Measurements from ENCODE around the gene DIRAS1. TPM values are rescaled to one million over a fixed set of nuclear protein-coding genes. Genes with fewer than 3 reads are reported as not detected.

DIRAS1 gene
- total and polyA plus RNA-seq, 2 of the 8 experiments (the other 6 are each of a cell fraction or from before 2014, with no cell fraction given) = 20.2 to 22.3 TPM

DNA sequence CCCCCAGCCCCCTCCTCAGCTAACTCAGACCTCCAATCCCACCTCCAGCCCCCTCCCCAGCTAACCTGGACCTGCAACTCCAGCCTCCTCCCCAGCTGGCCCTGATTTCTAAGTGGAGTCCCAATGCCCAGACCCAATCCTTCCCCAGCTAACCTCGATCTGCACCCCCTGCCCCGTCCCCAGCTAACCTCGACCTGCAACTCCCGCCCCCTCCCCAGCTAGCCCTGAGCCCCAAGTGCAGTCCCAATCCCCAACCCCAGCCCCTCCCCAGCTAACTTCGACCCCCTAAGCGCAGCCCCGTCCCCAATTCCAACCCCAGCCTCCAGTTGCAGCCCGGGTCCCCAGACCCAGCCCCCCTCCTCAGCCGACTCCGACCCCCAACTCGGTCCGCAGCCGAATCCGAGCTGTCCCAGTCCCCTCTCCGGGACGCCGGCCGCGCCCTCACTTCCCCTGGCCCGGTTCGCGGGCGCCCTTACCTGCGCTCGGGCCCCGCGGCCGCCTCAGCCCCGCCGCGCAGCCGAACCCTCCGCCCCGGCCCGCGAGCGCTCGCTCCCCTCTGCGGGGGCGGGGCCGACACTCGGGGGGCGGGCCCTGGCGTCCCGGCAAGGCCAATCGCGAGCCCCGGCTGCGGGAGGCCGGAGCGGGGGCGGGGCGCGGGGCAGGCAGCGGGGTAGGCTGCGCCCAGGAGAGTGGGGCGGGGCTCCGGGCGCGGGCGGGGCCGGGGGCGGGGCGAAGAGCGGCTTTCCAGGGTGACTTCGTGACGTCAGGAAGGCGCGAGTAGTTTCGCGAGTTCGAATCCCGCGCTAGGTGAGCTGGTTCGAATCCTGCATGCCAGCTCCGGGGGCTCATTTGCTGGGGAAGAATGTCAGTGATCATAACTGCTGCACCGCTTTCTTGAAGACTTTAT lies 18.7 kb downstream of the DIRAS1 start, which contains the start of gene GNG7 (continued):
- TF ChIP-seq PHF8 (conservative IDR thresholded peaks at IDR 0.05; ENCODE audit: low read depth, low read length) (peak; percentile 73), HDAC2 (IDR thresholded peaks at IDR 0.05; ENCODE audit: borderline replicate concordance in 1 of 2, low read depth in 2 of 2, low read length in 2 of 2) (no peak), CBX5 (IDR thresholded peaks at IDR 0.05; ENCODE audit: low read depth, low read length) (no peak), CBX8 (IDR thresholded peaks at IDR 0.05; ENCODE audit: borderline replicate concordance, low read depth, low read length) (no peak), CEBPB (IDR thresholded peaks at IDR 0.05; ENCODE audit: low read depth, low read length) (no peak), JUN (IDR thresholded peaks at IDR 0.05; ENCODE audit: low read depth, low read length) (no peak), RAD21 (IDR thresholded peaks at IDR 0.05 in 1 of 2, conservative IDR thresholded peaks at IDR 0.05 in 1 of 2; ENCODE audit: low read depth in 2 of 2, low read length in 2 of 2) (no peak), JUND (IDR thresholded peaks at IDR 0.05; ENCODE audit: low read length) (no peak), SIRT6 (IDR thresholded peaks at IDR 0.05; ENCODE audit: low read length) (no peak)

Measured in H1 (cell line).